ENCODE data around the gene ZEB2.

ZEB2 gene

DNA sequence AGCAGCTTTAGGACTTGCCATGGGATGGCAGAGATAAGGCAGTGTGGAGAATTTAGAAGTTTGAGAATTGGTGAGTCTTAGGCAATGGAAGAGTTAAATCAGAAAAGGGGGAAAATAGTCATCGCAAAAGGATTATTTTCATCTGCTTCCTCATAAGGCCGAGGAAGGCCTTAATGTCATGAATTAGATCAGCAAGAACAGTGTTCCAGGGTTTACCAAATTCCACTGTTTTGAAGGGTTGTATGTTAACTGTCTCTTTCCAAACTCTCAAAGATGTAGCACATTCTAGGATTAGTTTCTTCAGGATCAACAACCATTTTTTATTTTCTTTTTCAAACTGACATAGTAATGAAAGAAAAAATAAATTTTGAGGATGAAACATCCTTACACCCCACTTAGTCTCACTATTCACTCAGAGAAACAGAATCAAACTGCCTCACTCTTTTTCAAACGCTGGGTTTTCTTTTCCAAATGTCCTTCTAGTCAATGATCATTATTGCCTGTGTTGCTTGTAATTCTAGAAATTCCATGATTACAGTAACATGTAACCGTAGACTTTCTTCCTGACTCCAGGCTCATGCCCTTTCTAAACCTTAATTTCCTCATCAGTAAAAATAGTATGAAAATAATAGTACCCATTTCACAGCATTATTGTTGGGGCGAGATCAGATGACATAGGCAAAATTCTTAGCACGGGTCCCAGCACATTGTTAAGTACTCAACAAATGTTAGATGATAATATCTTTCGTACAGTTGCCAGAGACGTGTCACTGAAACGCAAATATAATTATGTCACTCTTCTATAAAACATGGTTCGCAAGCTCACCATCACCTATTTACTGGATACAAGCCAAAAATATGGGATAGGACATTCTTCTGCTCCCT lies 23.6 kb downstream of the ZEB2 start:
- H3K36me3 ChIP-seq (ENCODE audit: insufficient read depth, low read length) = peaks cover 2% of the 10 kb centered on the region; the same call in 1 of the 2 replicates
- H3K27me3 ChIP-seq (ENCODE audit: insufficient read depth, low read length, poor library complexity, severe bottlenecking) = no peaks in the 10 kb centered on the region
- no peaks in the 10 kb centered on the region for H3K9me2 ChIP-seq (replicated peaks; ENCODE audit: low read depth, low read length)
- H2AFZ ChIP-seq (ENCODE audit: low read length) = no peak overlapping the region
- H3K4me3 ChIP-seq (ENCODE audit: low read length, poor library complexity, severe bottlenecking) = no peak overlapping the region
- H3K79me2 ChIP-seq (ENCODE audit: insufficient read depth, low read length) = peaks cover 46% of the 10 kb centered on the region
- no peaks in the 10 kb centered on the region for H3F3A ChIP-seq (ENCODE audit: low read depth)
- H3K4me2 ChIP-seq (ENCODE audit: low read depth, low read length, poor library complexity, severe bottlenecking) = no peak overlapping the region
- H4K20me1 ChIP-seq (ENCODE audit: insufficient read depth, low read length, poor library complexity, severe bottlenecking) = no peaks in the 10 kb centered on the region
- H3K9ac ChIP-seq (ENCODE audit: low read depth, low read length, poor library complexity, severe bottlenecking) = no peak overlapping the region
- TF ChIP-seq, protein P1, sequence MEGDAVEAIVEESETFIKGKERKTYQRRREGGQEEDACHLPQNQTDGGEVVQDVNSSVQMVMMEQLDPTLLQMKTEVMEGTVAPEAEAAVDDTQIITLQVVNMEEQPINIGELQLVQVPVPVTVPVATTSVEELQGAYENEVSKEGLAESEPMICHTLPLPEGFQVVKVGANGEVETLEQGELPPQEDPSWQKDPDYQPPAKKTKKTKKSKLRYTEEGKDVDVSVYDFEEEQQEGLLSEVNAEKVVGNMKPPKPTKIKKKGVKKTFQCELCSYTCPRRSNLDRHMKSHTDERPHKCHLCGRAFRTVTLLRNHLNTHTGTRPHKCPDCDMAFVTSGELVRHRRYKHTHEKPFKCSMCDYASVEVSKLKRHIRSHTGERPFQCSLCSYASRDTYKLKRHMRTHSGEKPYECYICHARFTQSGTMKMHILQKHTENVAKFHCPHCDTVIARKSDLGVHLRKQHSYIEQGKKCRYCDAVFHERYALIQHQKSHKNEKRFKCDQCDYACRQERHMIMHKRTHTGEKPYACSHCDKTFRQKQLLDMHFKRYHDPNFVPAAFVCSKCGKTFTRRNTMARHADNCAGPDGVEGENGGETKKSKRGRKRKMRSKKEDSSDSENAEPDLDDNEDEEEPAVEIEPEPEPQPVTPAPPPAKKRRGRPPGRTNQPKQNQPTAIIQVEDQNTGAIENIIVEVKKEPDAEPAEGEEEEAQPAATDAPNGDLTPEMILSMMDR (conservative IDR thresholded peaks at IDR 0.05; ENCODE audit: low read length) = no peak
- no peak for TF ChIP-seq EZH2phosphoT487 (IDR thresholded peaks at IDR 0.05; ENCODE audit: borderline replicate concordance)
- no peaks in the 10 kb centered on the region for H3K9me3 ChIP-seq (ENCODE audit: insufficient read depth, low read depth, low read length)
- no peaks in the 10 kb centered on the region for H3K4me1 ChIP-seq (ENCODE audit: insufficient read depth, low read length, poor library complexity, severe bottlenecking)

DNA sequence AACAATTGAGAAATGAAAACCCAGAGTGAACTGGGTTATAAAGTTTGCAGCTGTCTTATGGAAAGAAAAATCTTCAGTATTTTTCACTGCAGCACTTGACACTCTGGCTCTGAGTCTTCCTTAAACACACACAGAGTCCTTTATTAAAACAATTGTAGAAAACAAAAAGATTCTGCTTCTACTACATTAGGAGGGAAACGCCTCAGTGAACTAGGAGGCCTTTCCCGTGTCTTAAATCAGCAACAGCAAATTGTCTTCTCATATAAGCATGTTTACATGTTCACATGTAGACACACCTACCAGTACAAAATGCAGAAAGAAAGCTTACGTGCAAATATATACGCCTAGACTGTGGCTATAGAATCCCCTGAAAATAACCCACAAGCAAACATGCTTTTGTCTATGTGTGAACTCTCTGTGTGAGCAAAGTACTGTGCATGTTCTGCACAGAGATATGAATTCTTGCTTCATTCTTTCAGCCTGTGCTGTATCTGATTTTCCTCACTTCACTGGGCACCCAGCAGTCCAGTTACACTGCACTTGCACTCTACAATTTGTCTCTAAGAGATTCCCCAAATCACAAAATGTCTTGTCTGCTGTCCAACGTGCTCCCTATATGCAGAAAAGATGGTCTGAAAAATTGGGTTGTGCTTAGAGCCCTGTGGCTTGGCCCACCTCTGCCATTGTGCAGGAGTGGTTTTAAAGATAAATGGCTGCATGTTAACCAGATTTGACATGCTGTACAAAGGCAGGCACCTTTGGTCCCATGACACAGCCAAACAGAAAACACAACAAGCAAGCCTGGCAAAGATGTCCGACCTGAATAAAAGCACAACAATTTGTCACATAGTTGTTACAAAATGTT lies 24.5 kb downstream of the ZEB2 start:
- no peaks in the 10 kb centered on the region for H3K9me2 ChIP-seq (replicated peaks; ENCODE audit: low read depth, low read length)
- TF ChIP-seq, protein P1 (conservative IDR thresholded peaks at IDR 0.05; ENCODE audit: low read length) = no peak
- TF ChIP-seq EZH2phosphoT487 (IDR thresholded peaks at IDR 0.05; ENCODE audit: borderline replicate concordance) = no peak
- no peaks in the 10 kb centered on the region for H3K9me3 ChIP-seq (ENCODE audit: insufficient read depth, low read depth, low read length)
- peaks cover 3% of the 10 kb centered on the region for H3K4me1 ChIP-seq (ENCODE audit: insufficient read depth, low read length, poor library complexity, severe bottlenecking)
- no peak overlapping the region for H3K9ac ChIP-seq (ENCODE audit: low read depth, low read length, poor library complexity, severe bottlenecking)
- H3F3A ChIP-seq (ENCODE audit: low read depth) = no peaks in the 10 kb centered on the region
- no peak overlapping the region for H3K4me3 ChIP-seq (ENCODE audit: low read length, poor library complexity, severe bottlenecking)
- no peak overlapping the region for H3K4me2 ChIP-seq (ENCODE audit: low read depth, low read length, poor library complexity, severe bottlenecking)
- no peak overlapping the region for H2AFZ ChIP-seq (ENCODE audit: low read length)
- no peaks in the 10 kb centered on the region for H3K27me3 ChIP-seq (ENCODE audit: insufficient read depth, low read length, poor library complexity, severe bottlenecking)
- H3K36me3 ChIP-seq (ENCODE audit: insufficient read depth, low read length) = peaks cover 2% of the 10 kb centered on the region; the same call in 1 of the 2 replicates
- peaks cover 48% of the 10 kb centered on the region for H3K79me2 ChIP-seq (ENCODE audit: insufficient read depth, low read length)
- H4K20me1 ChIP-seq (ENCODE audit: insufficient read depth, low read length, poor library complexity, severe bottlenecking) = no peaks in the 10 kb centered on the region

DNA sequence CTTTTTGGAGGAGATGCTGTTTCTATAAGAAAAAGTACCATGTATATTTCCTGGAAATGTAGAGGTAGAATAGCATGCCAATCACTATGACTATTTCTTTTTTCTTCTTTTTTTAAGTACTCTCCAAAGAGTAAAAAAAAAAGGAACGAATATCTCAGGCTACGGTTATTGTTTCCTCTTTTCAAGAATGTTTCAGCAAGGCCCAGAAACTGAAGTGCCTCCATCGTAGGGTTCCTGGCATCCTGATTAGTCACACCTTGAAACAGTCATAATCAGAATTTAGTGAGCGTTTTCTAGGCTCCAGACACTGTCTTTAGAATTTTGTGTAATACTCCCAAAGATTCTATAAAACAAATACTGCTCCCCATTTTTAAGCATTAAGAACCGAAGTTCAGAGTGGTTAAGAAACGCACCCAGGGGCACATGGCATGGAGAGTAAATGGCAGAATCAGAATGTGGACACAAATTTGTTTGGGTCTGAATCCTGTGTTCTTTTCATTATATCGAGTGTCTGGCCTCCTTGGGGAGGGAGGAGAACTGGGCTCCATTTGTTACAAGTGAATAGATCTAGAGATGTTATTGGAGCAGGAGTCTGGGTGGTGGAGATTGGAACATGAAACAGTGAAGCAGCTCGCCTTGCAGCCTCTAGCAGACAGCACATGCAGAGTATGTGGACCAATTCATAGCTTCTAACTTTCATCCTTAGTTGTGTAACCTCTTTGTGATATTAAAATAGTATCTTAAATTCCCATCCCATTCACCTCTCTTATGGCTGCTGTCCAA lies 26.7 kb downstream of the ZEB2 start:
- Histone ChIP-seq H3K4me2 (ENCODE audit: low read depth, low read length, poor library complexity, severe bottlenecking) (no peak overlapping the region), H3K9ac (ENCODE audit: low read depth, low read length, poor library complexity, severe bottlenecking) (no peak overlapping the region), H2AFZ (ENCODE audit: low read length) (no peak overlapping the region), H4K20me1 (ENCODE audit: insufficient read depth, low read length, poor library complexity, severe bottlenecking) (no peaks in the 10 kb centered on the region), H3F3A (ENCODE audit: low read depth) (no peaks in the 10 kb centered on the region), H3K4me1 (ENCODE audit: insufficient read depth, low read length, poor library complexity, severe bottlenecking) (peaks cover 7% of the 10 kb centered on the region), H3K9me2 (replicated peaks; ENCODE audit: low read depth, low read length) (no peaks in the 10 kb centered on the region), H3K9me3 (ENCODE audit: insufficient read depth, low read depth, low read length) (no peaks in the 10 kb centered on the region), H3K36me3 (ENCODE audit: insufficient read depth, low read length) (peaks cover 2% of the 10 kb centered on the region; the same call in 1 of the 2 replicates), H3K79me2 (ENCODE audit: insufficient read depth, low read length) (peaks cover 43% of the 10 kb centered on the region), H3K27me3 (ENCODE audit: insufficient read depth, low read length, poor library complexity, severe bottlenecking) (no peaks in the 10 kb centered on the region), H3K4me3 (ENCODE audit: low read length, poor library complexity, severe bottlenecking) (no peak overlapping the region)
- TF ChIP-seq, protein P1 (conservative IDR thresholded peaks at IDR 0.05; ENCODE audit: low read length) = no peak
- no peak for TF ChIP-seq EZH2phosphoT487 (IDR thresholded peaks at IDR 0.05; ENCODE audit: borderline replicate concordance)

Data from Loucy (cell line).